Measurements from ENCODE around the gene BST1.
A peak's percentile ranks its signal among the peaks of the same experiment; 100 is the strongest.
"Not testable (repeated sequence)": the region's sequence is repeated elsewhere in the genome, so short reads cannot be mapped to it uniquely, and the experiment has no call there.

Gene BST1

DNA sequence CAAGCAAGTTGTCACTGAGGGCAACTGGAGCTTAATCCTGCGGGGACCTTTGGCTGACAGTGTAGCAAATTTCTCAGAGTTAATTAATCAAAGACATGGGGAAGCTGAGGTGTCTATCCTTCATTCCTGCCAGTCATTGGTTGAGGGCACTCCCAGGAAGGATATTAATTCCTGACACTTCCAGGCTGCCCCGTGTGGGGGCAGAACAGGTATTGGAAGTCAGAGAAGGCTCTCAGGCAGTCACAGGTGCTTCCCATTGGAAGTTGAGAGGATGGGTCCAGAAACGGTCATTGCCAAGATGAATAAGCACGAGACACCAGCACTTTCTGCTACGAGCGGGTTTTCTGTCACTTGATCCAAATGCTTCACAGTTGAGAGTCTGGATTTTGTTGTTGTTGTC, 46.1 kb downstream of the BST1 start:
- DNase-seq (ENCODE audit: low read depth in 2 of 2) = no peak

DNA sequence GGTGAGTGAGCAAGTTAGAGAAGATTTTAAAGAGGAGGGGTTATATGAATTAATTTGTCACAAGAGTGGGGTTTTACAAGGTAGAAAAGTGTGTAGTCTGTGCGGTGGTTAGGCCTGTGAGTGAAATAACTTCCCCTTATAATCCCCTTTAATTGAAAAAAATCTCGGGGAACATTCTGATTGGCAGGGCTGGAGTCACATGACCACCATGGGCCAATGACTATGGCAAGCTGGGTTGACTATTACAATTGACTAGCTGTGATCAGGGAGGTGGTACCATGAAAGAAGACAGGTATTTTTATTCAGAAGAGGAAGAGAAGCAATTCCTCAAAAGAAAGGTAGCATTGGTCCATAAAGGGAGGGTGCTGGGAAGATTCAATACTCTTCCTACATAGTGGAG, 48.3 kb downstream of the BST1 start:
- no peak for DNase-seq (ENCODE audit: low read depth in 2 of 2)

DNA sequence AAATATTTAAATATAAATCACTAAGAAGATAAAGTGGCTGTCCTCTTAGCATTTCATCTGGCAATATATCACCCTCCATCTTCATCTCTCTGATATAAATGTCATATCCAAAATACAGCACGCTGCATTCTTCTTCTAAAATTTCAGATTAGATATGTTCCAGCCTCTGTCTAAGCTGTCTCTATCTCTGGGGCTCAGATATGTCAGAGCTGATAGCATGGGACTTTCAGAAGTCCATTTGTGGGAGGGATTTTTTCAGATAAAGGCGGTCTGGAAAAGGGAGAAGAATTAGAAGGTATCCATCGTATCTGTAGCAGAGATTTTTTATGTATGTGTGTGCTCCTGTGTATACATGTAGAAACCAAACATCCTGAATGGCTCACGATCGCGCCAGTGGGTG, 50.2 kb downstream of the BST1 start:
- DNase-seq (ENCODE audit: low read depth in 2 of 2) = no peak

DNA sequence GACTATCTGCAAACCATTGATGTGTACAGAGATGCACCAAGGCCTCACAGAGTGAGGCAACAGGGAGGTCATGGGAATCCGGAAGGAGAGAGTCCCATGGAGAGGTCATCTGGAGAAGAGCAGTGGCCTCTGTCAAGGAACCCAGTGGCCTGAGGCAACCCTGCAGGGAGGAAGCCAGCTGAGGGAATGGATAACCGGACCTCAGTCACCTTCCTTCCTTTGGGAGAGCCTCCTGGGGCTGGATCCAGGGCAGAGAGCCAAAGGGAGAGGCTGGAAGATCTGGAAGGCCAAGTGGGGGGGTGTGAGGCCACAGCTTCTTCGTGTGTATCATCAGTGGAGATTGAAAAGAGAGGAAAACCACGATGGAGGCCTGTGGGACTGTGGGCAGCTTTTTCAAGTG, 50.9 kb downstream of the BST1 start:
- DNase-seq (ENCODE audit: low read depth in 2 of 2) = no peak

DNA sequence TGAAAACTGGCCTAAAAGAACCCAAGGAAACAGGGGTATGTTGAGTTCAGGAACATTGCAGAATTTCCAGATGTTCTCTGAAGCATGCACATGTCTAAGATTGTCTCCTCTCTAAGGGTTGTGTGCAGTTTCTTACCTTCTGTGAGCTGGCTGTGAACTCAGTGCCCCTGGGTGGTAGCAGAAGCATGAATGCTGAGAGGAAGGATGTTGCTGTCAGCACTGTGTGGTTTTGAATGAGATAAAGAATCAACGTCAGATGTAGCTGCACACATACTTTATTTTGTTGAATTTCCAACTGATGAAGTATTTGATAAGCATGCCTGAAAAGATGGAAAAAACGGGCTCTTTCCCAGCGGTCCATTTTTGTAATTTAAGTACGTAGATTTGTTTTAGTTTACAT, 51.5 kb downstream of the BST1 start:
- no peak for DNase-seq (ENCODE audit: low read depth in 2 of 2)

DNA sequence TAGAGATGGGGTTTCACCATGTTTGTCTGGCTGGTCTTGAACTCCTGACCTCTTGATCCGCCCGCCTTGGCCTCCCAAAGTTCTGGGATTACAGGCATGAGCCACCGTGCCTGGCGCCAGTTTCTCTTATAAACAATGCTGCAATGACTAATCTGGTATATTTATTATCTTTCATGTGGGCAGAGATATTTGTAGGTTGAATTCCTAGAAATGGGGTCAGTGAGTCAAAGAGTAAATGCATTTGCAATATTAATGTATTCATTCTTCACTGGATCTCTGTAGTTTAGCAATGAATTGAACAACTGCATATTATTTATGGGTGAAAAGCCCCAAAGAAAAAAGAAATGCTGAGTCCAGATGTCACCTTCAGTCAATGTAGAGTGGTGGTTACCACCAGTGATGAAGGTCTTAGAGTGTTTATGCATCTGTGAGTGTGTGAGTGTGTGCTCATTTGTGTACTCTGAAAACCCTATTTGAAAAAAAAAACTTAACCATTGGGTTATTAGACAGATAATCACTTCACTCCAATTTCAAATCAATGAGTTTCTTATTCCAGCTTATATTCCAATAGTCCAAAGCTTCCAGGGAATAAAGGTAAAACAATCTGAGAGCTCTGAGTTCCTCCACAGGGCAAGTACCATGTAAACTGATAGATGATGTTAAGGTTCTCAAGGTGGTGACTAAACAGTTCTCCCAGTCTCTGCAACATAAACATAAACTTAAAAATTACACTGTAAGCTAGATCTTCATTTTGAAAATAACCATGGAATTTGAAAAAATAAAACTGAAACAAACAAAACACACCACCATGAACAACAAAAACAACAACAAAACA, 52.7 kb downstream of the BST1 start:
- no peak for DNase-seq (ENCODE audit: low read depth in 2 of 2)

DNA sequence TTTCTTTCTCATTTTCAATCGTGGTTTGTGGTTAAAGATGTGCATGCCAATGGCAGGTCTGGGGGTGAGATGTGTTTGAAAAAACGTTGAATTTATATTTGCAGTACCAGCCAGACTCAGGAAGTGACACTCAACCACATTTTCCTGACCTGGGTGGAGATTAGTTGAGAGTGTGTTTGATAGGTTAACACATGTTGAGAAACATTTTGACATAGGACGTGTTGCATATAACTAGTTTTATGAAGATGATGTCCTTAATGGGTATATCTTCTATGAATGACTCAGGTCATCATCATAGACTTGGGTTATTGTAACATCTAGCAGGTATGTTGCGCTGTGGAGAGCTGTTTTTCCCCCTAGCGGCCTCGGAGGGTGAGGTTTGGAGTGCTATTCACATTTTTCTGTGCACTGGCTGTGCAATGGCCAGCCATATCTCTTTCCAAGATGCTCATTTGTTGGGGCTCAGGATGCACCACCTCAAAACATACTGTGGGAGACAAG, 53.5 kb downstream of the BST1 start:
- peak; percentile 39 to 57 for DNase-seq (ENCODE audit: low read depth in 2 of 2)

DNA sequence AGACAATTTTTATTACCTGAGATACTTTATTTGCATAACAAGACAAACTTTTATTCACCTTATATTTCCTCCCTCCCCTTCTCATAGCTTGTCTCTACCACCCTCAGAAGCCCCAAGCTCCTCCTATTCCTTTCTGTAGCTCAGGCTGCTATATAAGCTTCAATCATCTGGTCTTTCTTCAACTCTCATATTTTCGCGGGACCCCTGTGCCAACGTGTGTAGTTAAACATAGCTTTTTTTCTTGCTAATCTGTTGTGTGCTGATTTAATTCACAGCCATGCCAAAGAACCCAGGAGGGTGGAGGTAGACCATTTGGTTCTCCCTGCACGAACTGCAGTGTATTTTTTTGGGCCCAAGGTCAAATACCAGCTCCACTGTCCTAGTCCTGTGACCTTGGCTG, 54.2 kb downstream of the BST1 start:
- DNase-seq (ENCODE audit: low read depth in 2 of 2) = no peak

DNA sequence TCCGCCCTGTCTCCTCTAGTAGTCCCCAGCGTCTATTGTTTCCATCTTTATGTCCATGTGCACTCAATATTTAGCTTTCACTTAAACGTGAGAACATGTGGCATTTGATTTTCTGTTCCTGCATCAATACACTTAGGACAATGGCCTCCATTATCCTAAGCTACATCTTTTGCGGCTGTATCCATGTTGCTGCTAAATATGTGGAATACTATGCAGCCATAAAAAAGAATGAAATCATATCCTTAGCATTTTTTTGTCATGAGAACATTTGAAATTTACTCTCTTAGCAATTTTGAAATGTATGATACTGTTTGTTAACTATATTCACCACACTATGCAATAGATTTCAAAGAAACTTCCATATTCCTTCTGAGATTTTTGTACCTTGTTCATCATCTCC, 55.4 kb downstream of the BST1 start:
- DNase-seq (ENCODE audit: low read depth in 2 of 2) = no peak

DNA sequence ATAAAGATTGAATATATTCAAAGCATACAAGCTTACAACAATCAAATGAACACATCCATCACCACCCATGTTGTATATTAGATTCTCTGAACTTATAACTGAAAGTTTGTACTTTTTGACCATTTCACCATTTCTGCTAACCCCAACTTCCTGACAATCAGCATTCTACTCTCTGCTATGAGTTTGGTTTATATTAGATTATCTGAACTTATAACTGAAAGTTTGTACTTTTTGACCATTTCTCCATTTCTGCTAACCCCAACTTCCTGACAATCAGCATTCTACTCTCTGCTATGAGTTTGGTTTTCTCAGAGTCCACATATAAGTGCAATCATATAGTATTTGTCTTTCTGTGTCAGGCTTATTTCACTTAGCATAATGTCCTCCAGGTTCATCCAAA, 59.6 kb downstream of the BST1 start:
- not testable (repeated sequence) for DNase-seq (ENCODE audit: low read depth in 2 of 2)

DNA sequence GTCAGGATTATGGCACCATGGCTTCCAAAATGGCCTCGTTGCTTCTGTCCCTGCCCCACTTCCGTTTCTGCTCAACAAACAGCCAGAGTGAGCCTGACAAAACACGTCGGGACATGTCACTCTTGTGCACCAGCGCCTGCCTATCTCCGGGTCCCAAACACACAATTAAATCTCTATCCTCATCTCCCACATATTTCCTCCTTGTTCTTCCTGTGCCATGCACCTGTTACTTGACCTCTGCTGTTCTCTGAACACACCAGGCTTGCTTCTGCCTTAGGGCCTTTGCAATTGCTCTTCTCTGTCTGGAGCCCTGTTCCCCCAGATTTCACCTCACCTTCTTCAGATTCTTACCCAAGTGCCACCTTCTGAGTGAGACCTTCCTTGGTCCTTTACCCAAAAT, 62.5 kb downstream of the BST1 start:
- no peak for DNase-seq (ENCODE audit: low read depth in 2 of 2)

DNA sequence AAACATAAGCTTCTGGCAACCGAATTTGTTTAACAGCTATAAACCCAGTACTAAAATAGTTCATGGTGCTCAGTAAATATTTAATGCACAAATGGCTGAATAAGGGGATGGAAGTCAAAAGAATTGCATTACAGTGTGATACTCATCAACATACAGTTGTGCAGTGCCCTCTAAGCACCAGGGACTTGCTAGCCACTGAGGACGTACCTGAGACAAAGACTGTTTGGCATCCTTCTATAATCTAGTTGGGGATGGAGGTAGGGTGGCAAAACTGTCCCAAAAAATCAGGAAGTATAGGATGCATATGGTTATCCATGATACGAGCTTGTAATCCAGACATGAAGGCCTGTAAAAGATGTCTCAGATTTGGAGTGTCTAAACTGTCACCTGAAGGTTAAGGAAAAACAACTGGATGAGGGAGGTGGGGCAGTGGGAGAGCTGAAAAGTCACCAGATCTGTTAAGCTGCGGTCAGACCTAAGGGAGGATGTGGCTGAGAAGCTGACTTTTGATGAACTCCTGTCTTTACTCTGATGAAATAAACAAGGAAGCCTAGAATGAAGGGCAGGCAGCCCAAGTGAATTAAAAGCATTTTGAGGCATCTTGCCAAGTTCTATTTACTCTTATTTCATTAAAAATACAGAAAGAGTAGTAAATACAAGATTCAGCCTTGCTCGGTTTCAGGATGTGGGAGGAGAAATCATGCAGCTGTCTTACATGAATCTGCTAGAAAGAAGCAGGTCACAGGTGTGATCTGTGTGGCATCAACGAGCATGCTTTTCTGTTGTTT, 63.2 kb downstream of the BST1 start:
- no peak for DNase-seq (ENCODE audit: low read depth in 2 of 2)

DNA sequence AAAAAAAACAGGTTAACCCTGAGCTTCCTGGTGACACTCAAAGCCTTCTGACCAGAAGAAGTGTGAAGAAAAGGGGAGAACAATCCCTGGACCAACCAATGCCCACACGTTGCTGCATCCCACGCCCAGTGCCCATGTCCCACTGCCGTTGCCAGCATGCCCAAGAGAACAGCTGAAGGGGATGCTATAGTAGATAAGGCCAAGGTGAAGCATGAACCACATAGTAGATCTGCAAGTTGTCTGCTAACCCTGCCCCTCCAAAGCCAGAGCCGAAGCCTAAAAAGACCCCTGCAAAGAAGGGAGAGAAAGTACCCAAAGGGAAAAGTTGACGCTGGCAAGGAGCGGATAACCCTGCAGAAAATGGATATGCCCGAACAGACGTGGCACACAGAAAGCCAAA, 64.0 kb downstream of the BST1 start:
- DNase-seq (ENCODE audit: low read depth in 2 of 2) = no peak

DNA sequence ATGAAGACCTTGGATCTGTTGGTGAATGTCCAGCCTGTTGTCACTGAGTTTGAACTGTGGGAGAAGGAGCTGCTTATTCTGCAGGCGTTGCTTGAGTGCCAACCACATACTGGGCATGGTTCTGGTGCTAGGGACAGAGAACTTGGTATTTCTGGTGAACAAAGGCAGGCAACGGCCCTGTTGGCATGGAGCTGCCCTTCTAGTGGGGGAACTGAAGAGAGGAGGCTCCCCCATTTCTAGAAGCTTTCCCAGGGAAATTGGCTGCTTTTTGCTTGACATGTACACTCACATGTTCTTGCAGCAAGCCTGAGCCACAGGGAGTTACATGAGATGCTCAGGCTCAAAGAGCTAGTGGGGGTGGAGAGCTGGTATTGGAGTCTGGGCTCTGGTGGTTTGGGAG, 66.3 kb downstream of the BST1 start:
- DNase-seq (ENCODE audit: low read depth in 2 of 2) = no peak

DNA sequence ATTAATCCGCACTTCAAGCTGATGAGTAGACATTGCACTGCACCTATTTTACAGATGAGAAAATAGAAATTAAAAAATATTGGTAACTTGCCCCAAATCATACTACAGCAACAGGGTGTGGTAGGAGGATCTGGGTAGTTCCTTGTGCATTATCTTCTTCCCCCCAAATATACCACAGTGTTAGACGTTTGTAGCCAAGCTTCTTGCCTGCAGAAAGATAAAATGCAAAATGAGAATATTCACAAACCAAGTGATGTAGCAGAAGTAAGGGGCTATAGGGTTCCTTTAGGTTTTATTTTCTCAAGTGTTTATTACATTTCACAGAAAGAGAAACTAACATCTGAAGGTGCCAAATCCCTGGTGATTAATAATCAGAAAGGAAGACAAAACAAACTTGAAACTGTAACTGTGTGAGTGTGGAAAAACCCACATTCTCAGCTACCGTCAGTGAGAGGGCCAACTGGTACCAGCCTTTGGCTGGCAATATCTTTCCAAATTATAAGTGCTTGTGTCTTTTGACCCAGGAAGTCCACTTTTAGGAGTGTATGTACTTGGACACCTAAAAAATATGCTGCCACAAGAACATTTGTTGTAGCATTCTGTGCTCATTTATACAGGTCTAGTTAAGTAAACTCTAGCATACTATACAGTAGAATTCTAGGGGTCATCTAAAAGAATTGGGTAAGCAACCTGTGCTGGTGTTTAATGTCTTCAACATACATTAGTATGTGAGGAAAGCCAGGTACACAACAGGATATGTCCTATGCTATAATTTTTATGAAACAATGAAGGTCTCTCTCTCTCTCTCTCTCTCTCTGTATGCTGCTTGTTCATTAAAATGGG, 68.6 kb downstream of the BST1 start:
- no peak for DNase-seq (ENCODE audit: low read depth in 2 of 2)

DNA sequence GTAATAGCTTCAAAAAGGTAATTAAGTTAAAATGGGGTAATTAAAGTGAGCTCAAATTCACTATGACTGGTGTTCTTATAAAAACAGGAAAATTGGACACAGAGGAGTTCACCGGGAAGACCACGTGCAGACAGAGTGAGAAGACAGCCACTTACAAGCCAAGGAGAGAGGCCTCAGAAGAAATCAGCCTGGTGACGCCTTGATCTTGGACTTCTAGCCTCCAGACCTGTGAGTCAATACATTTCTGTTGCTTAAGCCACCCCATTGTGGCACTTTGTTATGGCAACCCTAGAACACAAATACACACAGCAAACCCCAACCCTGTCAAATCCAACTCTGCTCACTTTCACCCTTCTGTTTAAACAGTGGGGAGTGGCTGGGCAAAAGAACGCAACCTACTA, 71.2 kb downstream of the BST1 start:
- no peak for DNase-seq (ENCODE audit: low read depth in 2 of 2)

DNA sequence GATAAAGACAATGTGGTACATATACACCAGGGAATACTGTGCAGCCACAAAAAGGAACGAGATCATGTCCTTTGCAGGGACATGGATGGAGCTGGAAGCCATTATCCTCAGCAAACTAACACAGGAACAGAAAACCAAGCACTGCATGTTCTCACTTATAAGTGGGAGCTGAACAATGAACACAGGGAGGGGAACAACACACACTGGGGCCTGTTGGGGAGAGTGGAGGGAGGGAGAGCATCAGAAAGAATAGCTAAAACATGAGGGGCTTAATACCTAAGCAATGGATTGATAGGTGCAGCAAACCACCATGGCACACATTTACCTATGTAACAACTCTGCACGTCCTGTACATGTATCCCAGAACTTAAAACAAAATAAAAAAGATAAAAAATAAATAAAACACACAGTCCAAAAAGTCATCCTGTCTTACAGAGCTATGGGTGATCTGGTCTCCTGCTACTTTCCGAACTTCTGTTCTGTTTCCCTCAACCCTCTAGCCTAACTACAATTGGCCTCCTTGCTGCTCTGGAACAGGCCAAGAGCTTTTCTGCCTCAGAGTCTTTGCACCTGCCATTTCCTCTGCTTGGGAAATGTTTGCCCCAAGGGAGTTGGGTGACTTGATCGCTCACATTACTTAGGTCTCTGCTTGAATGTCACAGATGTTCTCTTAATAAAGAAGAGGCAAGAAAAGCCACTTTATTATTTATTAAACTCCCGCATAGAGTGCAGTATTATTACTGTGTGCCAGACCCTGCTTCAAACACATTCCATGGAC, 74.2 kb downstream of the BST1 start:
- DNase-seq (ENCODE audit: low read depth in 2 of 2) = no peak

DNA sequence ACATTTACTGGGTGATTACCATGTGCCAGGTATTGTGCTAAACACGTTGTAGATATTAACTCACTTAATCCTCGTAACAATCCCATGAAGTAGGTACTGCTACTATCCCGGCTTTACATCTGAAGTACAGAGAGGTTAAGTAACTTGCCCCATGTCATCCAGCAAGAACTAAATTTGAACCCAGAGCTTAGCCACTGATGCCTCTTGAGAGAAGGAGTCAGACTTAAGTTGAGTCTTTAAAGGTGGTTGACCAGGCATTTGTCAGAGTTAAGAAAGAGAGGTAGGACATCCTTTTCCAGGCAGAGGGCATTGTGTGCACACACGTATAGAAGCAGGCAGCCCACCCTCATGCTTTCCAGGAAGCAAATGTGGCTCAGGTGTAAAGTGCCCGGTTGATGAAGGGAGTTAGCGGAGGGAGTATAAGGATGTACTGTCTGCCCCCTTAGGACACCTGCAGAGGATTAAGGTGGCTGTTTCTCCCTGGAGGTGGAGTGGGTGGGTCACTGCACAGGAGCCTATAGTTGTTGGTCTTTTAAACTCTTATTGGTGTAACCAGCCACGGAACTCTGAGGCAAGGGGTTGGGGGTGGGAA, 74.9 kb downstream of the BST1 start:
- no peak for DNase-seq (ENCODE audit: low read depth in 2 of 2)

DNA sequence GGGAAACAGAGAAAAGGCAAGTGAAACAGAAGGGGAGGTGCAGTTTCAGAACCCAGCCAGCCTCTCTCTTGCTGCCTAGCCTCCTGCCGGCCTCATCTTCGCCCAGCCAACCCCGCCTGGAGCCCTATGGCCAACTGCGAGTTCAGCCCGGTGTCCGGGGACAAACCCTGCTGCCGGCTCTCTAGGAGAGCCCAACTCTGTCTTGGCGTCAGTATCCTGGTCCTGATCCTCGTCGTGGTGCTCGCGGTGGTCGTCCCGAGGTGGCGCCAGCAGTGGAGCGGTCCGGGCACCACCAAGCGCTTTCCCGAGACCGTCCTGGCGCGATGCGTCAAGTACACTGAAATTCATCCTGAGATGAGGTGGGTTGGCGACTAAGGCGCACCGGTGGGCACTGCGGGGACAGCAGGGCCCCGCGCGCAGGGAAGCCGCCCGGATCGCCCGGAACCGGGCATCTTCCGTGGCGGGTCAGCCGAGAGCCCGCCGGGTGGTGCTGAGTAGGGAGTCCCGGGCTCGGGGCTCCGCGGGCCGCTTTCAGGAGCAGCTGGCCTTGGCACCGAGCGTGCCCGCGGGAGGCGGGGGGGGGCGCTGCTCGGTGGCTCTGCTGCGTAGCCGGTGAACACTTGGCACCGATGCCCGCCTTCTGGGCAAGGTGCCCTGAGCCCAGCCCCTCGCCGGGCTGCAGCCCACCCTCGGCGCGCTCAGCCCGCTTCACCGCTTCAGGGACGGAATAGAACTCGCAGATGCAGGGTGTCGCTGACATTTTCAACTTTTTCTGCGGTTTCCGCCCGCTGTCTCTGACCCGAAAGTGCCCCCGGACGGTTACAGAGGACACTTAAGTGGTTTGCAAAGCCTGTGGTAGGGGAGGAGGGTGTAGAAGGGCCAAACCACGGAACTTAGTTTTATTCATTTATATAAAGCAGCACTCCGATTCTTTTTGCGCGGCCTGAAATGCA, 75.7 kb downstream of the BST1 start, which contains the start of gene CD38:
TSS of gene CD38 (plus strand) at position 40 of the 953 bp plus-strand sequence. CDS start at position 127, 87 bp downstream.
- no peak for DNase-seq (ENCODE audit: low read depth in 2 of 2)

DNA sequence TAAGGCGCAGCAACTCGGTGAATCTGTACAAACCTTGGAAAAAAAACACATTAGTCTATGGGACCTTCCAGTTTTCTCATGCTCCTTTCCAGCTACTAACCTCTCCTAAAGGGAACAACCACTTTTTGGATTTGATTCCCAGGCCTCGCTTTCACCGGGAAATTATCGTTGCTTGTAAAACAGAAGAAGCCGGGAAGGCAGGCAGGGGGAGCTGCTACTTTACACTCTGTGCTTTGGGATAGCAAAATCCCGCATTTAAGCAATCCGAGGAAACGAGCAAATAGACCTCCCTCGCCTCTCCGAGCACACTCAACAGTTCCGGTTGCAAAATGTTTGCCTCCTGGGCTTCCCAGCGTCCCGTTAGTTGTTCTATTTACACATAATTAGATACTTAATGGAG, 76.4 kb downstream of the BST1 start:
- no peak for DNase-seq (ENCODE audit: low read depth in 2 of 2)
